M059J (cell line): ENCODE measurements around the gene TRPV6. TPM values are rescaled to one million over a fixed set of nuclear protein-coding genes. Genes with fewer than 3 reads are reported as not detected.

Source experiments
- DNase-seq: peaks from one replicate; pipeline ENCODE4 v3.0.0-alpha.2; 2012; ENCODE audit warnings: low read depth
- total RNA-seq: library from RNA; depleted of rRNA; stranded (reverse); fragments of >200 nt; shearing (Covaris generic); gene quantifications from 2 replicates; pipeline ENCODE4 v1.2.3, GENCODE V29; 2014

Gene TRPV6
- total RNA-seq, 1 experiment from 2014 or later: not detected

- DNase-seq: no peak
Observed at GRCh38 chr7:142868986-142869415, 16.5 kb downstream of the TRPV6 start.

- no peak for DNase-seq
Observed at GRCh38 chr7:142868188-142868985, 17.2 kb downstream of the TRPV6 start.

- DNase-seq: no peak
Observed at GRCh38 chr7:142867398-142868187, 18.0 kb downstream of the TRPV6 start.

GRCh38 chr7:142867097-142867378 lies 18.5 kb downstream of the TRPV6 start:
- DNase-seq: no peak

GRCh38 chr7:142866361-142867096 lies 19.0 kb downstream of the TRPV6 start:
- DNase-seq: peak; percentile 41

- DNase-seq: no peak
Observed at GRCh38 chr7:142865766-142866165, 19.8 kb downstream of the TRPV6 start.

GRCh38 chr7:142864980-142865747 lies 20.4 kb downstream of the TRPV6 start:
- DNase-seq: no peak

- DNase-seq: no peak
Observed at GRCh38 chr7:142863891-142864685, 21.5 kb downstream of the TRPV6 start.

GRCh38 chr7:142862786-142863400 lies 22.7 kb downstream of the TRPV6 start:
- no peak for DNase-seq

GRCh38 chr7:142862351-142862750 lies 23.2 kb downstream of the TRPV6 start:
- DNase-seq: no peak

GRCh38 chr7:142860968-142861367 lies 24.6 kb downstream of the TRPV6 start:
- no peak for DNase-seq

- peak; percentile 22 for DNase-seq
Observed at GRCh38 chr7:142859829-142860228, 25.7 kb downstream of the TRPV6 start.

GRCh38 chr7:142859411-142859810 lies 26.1 kb downstream of the TRPV6 start:
- no peak for DNase-seq

- no peak for DNase-seq
Observed at GRCh38 chr7:142857625-142858024, 27.9 kb downstream of the TRPV6 start.

- DNase-seq: no peak
Observed at GRCh38 chr7:142856565-142857245, 28.8 kb downstream of the TRPV6 start.

- DNase-seq: no peak
Observed at GRCh38 chr7:142855756-142856564, 29.6 kb downstream of the TRPV6 start.

GRCh38 chr7:142855114-142855743 lies 30.3 kb downstream of the TRPV6 start:
- no peak for DNase-seq

GRCh38 chr7:142854372-142855113 lies 31.0 kb downstream of the TRPV6 start, which contains the start of gene EPHB6:
Gene EPHB6, plus strand, starts transcription at chr7:142855076. Its CDS starts 8,152 bp downstream, at chr7:142863228.
- DNase-seq: peak; percentile 24
